NOMO-1 (cell line): Measurements from ENCODE around the gene SOBP.
A peak's percentile ranks its signal among the peaks of the same experiment; 100 is the strongest.

Experiments used
- DNase-seq, 2 experiments: peaks; one replicate each; lab custom pipeline; 2025; ENCODE audit not compliant: unreplicated experiment in 2 of 2; lab: John Stamatoyannopoulos, UW

The SOBP gene

DNA sequence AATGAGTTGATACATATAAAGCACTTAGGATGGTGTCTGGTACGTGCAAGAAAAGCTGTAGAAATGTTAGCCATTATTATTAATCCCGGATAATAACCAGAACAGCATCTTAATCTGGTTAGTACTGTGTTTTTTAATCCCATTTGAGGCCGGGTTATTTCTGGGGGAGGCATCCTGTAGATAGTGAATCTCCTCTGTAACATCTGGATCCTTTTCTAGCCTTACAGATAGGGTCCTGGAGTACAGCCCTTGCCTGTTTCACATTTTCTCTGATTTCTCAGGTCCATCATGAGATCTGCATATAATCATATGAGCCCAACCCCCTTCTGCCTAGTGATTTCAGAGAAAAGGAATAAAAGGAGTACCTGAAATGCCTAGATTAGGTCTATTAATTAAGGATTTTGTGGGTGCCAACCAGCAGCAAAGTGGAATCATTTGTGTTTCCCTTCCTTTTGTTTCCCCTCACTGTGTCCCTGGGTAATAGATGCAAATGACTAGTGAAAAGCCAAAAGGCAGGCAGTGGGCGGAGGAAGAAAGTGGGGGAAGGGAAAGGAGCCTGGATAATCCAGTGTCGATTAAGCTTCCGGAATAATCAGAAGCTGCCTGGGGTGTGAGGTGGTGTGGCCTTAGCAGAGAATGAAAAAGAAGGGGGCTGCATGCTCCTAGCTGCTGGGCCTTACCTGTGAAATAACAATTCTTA, 88.9 kb downstream of the SOBP start:
- no peak for DNase-seq

DNA sequence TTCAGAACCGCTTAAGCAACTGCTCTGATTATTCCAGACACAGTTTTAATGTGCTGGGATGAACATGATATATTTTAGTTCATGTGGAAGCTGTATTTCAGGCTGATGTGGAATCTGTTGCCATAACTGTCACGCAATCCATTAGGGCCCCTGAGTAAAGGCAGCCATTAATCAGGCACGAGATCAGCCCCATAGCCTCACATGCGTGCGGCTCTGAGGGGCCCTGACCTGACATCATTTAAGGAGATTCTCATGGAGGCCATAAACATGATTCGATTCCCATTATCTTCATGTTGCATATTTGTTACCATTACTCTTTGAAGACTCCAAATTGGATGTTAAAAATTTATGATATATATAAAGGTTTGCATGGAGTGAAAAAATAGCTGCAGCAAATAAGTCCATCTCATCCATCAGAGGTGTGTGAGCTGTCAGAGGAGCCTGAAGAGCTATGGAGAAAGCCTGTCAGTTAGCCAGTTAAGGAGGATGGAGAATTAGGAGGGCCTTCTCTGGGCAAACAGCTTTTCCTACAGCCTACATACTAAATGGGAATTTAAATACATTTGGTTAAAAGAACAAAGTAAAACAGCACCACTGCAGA, 89.6 kb downstream of the SOBP start:
- no peak for DNase-seq

DNA sequence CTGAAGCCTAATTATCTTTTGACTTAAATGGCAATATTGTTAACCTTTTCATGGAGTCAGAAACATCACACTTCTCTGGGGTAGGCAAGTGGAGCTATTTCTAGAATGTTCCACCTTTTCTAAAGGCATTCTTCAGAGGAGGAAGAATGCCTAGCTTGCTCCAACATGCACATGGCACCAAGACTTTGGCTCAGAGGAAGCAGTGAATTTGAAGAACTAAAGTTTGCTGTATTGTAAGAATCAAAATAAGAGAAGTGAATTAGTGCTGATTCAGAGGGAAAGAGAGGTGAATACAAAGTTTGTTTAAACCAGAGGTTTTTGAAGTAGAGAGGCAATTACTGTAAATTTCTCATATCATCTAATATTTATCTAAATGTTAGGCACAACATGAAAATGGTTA, 92.2 kb downstream of the SOBP start:
- peak in 1 of 2 experiments; percentile 29 for DNase-seq

DNA sequence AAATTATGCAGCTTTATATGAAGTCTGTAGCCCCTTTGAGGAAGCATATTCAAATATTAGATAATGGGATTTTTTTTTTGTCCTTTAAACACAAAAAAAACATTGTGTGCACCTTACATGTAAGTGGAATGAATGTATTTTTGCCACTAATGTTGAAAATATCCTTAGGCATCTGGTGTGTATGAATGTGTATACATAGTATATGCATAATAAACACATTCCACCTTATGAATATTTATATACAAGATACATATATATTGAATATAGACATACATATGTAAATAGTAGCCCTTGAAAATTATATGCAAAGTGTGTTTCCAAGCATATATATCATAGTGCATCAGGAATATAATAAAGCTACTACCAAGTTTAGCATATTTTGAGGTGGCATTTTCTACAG, 94.8 kb downstream of the SOBP start:
- no peak for DNase-seq

GRCh38 chr6:107585815-107586435, 96.0 kb downstream of the SOBP start:
- DNase-seq = no peak

- DNase-seq = no peak
These were observed 97.5 kb downstream of the SOBP start for GRCh38 chr6:107587451-107587850.

GRCh38 chr6:107589199-107589598, 99.3 kb downstream of the SOBP start:
- no peak for DNase-seq

GRCh38 chr6:107589934-107590333, 100.0 kb downstream of the SOBP start:
- no peak for DNase-seq

DNA sequence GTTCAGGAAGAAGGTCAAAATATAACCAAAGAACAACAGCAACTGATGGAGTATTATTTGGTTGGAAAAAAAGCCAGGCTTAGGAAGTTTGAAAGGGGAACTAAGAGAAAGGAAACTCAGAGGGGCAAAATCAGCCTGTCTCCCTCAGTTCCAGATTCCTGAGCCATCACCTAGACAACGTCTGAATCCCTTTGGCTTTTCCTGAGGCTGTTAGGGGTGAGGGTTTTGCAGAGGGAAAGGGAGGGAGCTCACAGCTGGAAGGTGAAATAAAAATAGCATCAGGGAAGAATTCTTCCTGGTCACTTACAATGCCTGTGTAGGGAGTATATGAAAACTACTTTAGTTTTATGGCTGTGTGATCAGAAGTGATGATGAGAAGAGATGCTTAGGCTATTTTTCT, 100.5 kb downstream of the SOBP start:
- DNase-seq = no peak

DNA sequence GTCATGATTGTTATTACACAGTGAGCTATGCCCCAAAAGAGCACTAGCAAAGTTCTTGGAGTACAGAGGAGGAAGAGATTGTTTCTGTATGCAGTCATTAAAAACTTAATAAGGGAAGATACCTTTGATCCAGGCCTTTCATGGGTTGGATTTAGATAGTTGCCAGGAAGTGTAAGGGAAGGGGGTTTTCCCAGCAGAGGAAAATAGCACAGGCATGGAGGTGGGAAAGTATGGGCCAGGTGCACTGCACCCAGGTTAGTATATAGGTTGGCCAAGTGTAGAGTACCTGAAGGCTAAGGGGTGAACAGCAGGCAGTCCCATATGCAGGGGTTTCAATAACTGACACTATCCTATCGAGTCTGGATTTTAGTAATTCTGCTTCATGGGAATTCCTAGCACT, 101.4 kb downstream of the SOBP start:
- DNase-seq = no peak

DNA sequence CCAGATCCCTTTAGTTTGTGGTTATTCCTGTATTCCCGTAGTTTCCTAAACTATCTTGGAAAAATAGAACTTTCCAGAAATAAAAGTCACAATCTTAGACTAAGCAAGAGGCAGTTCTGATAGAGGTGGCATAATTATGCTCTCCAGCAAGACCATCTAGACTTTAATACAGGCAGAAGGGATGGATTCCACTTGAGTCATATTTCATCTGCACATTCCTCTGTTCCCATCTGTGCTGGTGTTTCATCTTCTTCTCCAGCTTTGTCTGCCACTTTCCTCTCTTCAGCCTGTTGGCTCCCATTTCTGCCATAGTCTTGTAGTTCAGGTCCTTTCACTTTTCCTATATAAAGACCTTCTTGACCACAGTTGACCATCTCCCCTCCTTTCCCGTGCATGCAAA, 102.9 kb downstream of the SOBP start:
- no peak for DNase-seq

DNA sequence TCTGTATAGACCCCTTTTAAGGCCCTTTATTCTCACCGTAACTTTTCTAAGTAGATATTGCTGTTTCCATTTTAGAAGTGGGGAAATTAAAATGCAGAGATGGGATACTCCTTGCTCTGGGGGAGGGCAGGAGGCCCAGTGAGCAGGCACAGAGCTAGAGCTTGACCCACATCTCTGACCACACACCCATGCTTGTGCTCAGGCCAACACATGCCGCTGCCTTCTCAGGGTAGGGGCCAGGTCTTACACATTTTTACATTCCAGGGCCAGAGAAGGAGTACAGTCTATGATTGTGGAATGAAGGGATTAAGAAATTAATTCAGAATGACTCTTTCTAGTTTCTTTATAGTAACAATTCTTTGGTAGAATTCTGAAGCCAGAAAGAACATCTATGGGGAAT, 104.8 kb downstream of the SOBP start:
- no peak for DNase-seq

- DNase-seq = no peak
These were observed 108.2 kb downstream of the SOBP start for GRCh38 chr6:107598091-107598490.

DNA sequence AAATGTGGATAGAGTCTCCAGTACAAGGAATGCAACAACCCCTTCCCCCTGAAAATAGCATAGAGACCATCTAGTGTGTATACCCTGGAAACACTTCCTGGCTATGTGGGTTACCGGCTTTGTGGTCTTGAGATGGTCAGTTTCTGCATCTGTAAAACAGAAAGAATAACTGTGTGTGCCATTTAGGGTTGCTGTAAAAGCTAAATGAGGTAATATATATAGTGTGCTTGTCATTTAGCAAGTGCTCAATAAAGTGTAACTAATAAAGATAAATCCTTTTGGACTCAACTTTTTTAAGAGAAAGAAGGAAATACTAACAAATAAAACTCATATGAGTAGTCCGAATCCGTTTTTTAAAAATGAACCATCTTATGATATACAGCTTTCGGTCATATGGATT, 109.1 kb downstream of the SOBP start:
- no peak for DNase-seq

- DNase-seq = no peak
These were observed 110.2 kb downstream of the SOBP start for GRCh38 chr6:107600121-107600520.

- DNase-seq = no peak
These were observed 111.0 kb downstream of the SOBP start for GRCh38 chr6:107600936-107601335.

DNA sequence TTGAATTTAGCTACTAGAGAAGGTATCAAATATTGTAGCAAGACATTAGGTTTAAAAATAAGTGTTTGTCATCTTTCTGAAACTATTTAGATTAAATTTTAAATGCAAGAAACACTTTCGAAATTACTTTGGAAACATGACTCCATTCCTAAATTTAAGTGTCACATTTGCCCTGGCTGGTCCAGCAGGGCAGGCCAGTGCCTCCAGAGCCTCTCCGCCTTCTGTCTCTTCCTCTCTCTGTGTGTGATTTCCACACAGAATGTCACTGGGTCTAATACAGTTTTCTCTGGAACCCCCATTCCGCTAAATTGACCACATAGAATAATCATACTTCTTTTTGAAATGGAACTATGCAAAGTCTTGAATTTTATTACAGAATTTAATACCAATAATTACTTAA, 111.5 kb downstream of the SOBP start:
- DNase-seq = no peak

GRCh38 chr6:107602321-107603005, 112.5 kb downstream of the SOBP start:
- DNase-seq = no peak

DNA sequence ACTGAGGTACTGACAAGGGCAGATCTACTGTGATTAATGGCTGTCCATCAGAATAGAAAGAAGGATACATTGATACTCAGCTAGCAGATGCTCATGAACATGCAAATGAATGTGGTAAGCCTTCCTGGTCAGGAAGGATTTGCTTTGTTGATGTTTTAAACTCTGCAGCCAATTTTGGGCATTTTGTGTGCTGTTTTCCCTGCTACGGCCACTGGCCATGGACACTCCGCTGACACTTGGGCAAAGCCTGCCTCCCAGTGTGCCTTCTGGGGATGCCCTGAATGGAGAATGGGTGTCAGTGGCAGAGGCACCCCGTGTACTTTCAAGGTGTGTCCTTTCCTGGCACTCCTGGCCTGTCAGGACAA, 113.1 kb downstream of the SOBP start:
- DNase-seq = no peak

GRCh38 chr6:107604549-107604948, 114.6 kb downstream of the SOBP start:
- DNase-seq = no peak

- no peak for DNase-seq
These were observed 116.5 kb downstream of the SOBP start for GRCh38 chr6:107606407-107606806.

DNA sequence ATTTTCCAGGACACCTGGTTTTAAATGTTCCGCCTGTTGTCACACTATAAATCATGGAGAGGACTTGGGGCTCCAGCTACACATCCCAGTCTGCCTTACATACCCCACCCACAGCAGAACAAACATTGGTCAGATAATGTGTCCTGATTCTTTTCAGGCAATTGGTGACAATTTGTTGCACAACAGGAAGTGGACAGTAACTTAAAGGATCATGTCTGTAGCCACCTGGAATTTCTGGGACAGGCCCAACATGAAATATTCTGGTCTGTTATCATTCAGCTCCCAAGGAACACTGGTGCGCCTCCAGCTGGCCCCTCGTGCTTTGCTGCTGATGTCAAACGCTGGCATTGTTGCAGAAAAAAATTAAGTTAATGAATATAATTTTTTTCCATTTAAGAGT, 117.2 kb downstream of the SOBP start:
- DNase-seq = no peak
